ENCODE results near the gene HS1BP3. TPM values are rescaled to one million over a fixed set of nuclear protein-coding genes. Genes with fewer than 3 reads are reported as not detected.

Gene HS1BP3
- total and polyA plus RNA-seq, 2 of the 13 experiments (the other 11 are each of a cell fraction or from before 2014, with no cell fraction given): 15.2 to 22.0 TPM

- no peak for TF ChIP-seq HNF1A (IDR thresholded peaks at IDR 0.05; ENCODE audit: low read depth)
- TF ChIP-seq HNF1A (CRISPR knock-in tag; IDR thresholded peaks at IDR 0.05; ENCODE audit: borderline replicate concordance): 0 out of 2 replicates have a peak, but pooled peaks have one; percentile 27
- peak; percentile 4; the same call in 1 of the 2 replicates for TF ChIP-seq MXD1 (CRISPR knock-in tag; IDR thresholded peaks at IDR 0.05)
- 0 out of 2 replicates have a peak, but pooled peaks have one; percentile 4 for TF ChIP-seq MIER3 (CRISPR knock-in tag; IDR thresholded peaks at IDR 0.05; ENCODE audit: borderline replicate concordance)
- TF ChIP-seq ZNF83 (CRISPR knock-in tag; IDR thresholded peaks at IDR 0.05; ENCODE audit: borderline replicate concordance): no peak
- no peak for TF ChIP-seq BORCS8-MEF2B (CRISPR knock-in tag; IDR thresholded peaks at IDR 0.05)
- no peak for TF ChIP-seq PAXIP1 (CRISPR knock-in tag; conservative IDR thresholded peaks at IDR 0.05)
- no peak for TF ChIP-seq SRSF4 (IDR thresholded peaks at IDR 0.05; ENCODE audit: low read depth, low read length, poor library complexity, severe bottlenecking)
- TF ChIP-seq TGIF2 (CRISPR knock-in tag; IDR thresholded peaks at IDR 0.05): peak; percentile 23; the same call in 1 of the 2 replicates
- peak; percentile 2 for TF ChIP-seq RBM39 (IDR thresholded peaks at IDR 0.05; ENCODE audit: low read depth, low read length, poor library complexity, severe bottlenecking)
- TF ChIP-seq HDAC6 (IDR thresholded peaks at IDR 0.05; ENCODE audit: low read depth, low read length): no peak
- peak in 1 of 2 experiments; percentile 32; a peak in 1 of 4 replicates for TF ChIP-seq POLR2A (IDR thresholded peaks at IDR 0.05; ENCODE audit: insufficient read depth in 1 of 2, low read depth in 2 of 2, low read length in 2 of 2)
- no peak for TF ChIP-seq CAMTA2 (CRISPR knock-in tag; IDR thresholded peaks at IDR 0.05; ENCODE audit: borderline replicate concordance)
Measured at GRCh38 chr2:20596193-20596972, 54.5 kb downstream of the HS1BP3 start (continued).

Data from HepG2 (cell line).